ENCODE measurements around the gene GABARAPL2. TPM values are rescaled to one million over a fixed set of nuclear protein-coding genes. Genes with fewer than 3 reads are reported as not detected.
A peak's percentile ranks its signal among the peaks of the same experiment; 100 is the strongest.

Gene GABARAPL2
- polyA plus RNA-seq, 1 donor from 2014 or later: 307 TPM

DNA sequence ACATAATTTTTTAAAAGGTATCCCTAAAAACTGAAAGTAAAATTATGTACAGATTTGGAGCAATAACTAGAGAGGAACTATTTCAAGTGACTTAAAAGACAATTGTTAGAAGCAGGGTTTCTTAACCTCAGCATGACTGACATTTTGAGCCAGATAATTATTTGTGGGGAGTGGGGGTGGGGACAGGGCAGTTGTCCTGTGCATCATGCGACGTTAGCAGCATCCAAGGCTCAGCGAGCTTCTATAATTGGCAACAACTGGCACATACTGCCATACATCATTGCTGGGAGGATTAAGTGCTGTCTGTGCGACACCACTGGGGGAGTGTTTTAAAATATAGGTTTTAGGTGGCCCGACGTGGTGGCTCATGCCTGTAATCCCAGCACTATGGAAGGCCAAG is 27.1 kb downstream of the GABARAPL2 start:
- peaks cover 0 to 7% (median 3%) of the 10 kb centered on the region in 3 donors for H3K9me3 Mint-ChIP-seq
- H3K27me3 Mint-ChIP-seq: no peaks in the 10 kb centered on the region
- H3K36me3 Mint-ChIP-seq: peaks cover 8% of the 10 kb centered on the region
- H3K4me3 Mint-ChIP-seq: no peak overlapping the region
- H3K27ac Mint-ChIP-seq: no peak overlapping the region
- H3K4me1 Mint-ChIP-seq: peaks cover 0 to 1% (median 0%) of the 10 kb centered on the region in 3 donors

DNA sequence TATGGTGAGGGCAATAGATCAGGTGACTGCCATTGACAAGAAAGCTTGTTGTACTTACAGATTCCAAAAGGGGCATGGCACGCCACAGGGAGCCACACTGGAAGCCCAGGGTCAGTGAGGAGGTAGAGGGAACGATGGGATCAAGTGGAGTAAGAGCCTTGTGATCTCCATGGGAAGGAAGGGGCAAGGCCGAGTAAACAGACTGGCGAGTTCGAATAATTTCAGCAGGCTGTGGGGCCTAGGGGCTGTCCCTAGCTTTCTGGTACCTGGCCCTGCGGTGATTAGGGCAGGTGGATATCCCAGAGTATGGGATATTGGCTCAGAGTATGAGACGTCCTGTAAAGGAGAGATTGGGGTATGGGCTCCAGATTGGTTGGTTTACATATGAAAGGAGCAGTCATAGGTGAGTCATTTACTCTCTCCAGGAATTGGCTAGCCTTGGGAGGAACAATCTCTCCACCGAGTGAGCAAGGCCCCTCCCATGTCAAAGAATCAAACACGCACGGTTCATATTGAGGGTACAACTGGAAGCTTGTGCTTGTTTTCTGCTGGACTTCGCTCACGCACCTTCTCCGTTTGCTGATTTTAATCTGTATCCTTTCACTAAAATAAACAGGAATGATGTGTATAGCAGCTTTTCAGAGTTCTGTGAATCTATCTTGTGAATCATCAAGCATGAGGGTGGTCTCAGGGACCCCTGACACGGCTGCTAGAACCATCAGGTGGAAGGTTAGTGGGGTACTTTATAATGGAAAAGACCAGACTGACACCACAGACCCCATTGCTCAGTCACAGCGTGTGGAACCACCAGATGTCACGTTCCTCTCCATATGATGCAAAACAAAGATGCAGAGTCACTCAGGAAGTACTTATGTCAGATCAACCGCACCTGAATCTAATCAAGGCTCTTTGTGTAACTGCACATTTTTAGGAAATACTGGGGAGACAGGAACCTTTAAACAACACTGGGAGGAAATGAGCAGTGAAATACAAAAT is 27.9 kb downstream of the GABARAPL2 start:
- peaks cover 0 to 7% (median 3%) of the 10 kb centered on the region in 3 donors for H3K9me3 Mint-ChIP-seq
- no peaks in the 10 kb centered on the region for H3K27me3 Mint-ChIP-seq
- H3K4me1 Mint-ChIP-seq: peaks cover 0 to 1% (median 0%) of the 10 kb centered on the region in 3 donors
- H3K4me3 Mint-ChIP-seq: no peak overlapping the region
- H3K36me3 Mint-ChIP-seq: peaks cover 9% of the 10 kb centered on the region
- H3K27ac Mint-ChIP-seq: no peak overlapping the region

- peaks cover 36% of the 10 kb centered on the region for H3K36me3 Mint-ChIP-seq
- no peak overlapping the region for H3K4me3 Mint-ChIP-seq
- no peaks in the 10 kb centered on the region for H3K27me3 Mint-ChIP-seq
- H3K9me3 Mint-ChIP-seq: peaks cover 0 to 18% (median 8%) of the 10 kb centered on the region in 3 donors
- H3K4me1 Mint-ChIP-seq: no peaks in the 10 kb centered on the region
- H3K27ac Mint-ChIP-seq: no peak overlapping the region
Observed at GRCh38 chr16:75599452-75600277, 33.5 kb downstream of the GABARAPL2 start.

DNA sequence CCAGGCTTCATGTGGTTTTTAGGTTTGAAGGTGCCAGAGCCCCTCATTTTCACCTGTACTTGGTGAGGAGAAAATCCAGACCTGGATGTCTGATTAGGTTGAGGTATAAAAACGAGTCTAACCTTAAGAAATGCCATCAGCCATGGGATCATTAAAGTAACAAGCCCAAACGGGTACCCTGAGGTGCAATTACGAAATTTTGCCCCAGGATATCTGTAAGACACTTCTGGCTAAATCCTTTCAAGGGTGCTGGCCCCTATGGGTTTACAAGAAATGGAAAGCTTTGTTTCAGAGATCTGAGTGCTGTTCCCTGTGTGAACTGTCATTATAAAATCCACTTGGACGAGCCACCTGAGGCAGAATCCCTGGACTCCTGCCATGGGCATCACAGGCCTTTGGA is 37.1 kb downstream of the GABARAPL2 start:
- peaks cover 37% of the 10 kb centered on the region for H3K36me3 Mint-ChIP-seq
- H3K4me3 Mint-ChIP-seq: no peak overlapping the region

DNA sequence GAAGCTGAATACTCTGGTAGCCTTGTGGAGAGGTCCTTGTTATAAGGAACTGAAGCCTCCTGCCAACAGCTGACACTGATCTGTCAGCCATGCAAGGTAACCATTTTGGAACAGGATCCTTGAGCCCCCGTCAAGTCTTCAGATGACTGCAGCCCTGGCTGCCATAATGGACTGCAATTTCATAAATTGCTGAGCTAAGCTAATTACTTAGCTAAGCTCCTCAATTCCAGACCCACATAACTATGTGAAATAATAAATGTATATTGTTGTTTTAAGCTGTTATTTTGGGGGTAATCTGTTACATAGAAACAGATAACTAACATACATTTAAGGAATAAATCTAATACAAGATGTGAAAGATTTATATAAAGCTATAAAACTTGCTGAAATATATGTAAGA is 40.3 kb downstream of the GABARAPL2 start:
- H3K4me3 Mint-ChIP-seq: no peak overlapping the region
- peaks cover 0 to 10% (median 5%) of the 10 kb centered on the region in 3 donors for H3K9me3 Mint-ChIP-seq
- H3K4me1 Mint-ChIP-seq: peaks cover 0 to 4% (median 0%) of the 10 kb centered on the region in 3 donors
- no peaks in the 10 kb centered on the region for H3K27me3 Mint-ChIP-seq
- H3K36me3 Mint-ChIP-seq: peaks cover 30% of the 10 kb centered on the region
- H3K27ac Mint-ChIP-seq: no peak overlapping the region

More for the DNA sequence above, 37.1 kb downstream of the GABARAPL2 start:
- no peak overlapping the region for H3K27ac Mint-ChIP-seq
- H3K4me1 Mint-ChIP-seq: no peaks in the 10 kb centered on the region
- no peaks in the 10 kb centered on the region for H3K27me3 Mint-ChIP-seq
- peaks cover 0 to 11% (median 5%) of the 10 kb centered on the region in 3 donors for H3K9me3 Mint-ChIP-seq

DNA sequence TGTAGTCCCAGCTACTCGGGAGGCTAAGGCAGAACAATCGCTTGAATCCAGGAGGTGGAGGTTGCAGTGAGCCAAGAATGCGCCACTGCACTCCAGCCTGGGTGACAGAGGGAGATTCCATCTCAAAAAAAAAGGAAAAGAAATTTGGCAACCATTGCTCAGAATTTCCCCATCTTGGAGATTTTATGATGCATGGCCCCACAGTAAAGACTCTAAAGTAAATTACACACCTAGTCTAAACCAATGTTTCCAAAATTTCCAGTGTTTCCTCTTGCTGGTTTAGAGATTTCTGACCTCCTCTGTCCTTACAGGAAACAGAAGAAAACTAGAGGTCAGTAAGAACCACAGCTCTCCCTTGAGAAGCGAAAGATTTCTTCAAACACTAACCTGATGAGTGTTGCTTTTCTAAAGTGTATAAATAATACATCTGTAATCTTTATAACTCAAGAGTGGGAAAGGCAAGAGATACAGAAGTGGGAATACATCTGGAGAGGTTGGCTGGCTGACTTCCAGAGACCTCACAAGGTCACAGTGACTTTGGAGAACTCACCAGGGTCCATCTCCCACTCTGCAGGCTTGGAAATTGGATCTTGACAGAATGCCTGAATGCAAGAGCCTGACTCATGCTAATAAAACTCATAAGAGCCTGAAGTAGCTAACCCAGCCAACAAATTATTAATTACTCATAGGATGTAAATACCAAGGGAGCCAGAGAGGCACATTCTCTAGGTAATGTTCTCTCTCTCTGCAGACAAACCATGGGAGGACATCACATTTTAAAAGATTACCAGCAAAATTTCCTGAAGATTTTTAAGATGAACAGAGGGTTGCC is 48.1 kb downstream of the GABARAPL2 start:
- Mint-ChIP-seq H3K27ac (no peak overlapping the region), H3K4me3 (no peak overlapping the region), H3K4me1 (peaks cover 6 to 9% (median 7%) of the 10 kb centered on the region in 3 donors), H3K27me3 (no peaks in the 10 kb centered on the region), H3K9me3 (no peaks in the 10 kb centered on the region), H3K36me3 (peaks cover 2% of the 10 kb centered on the region)

- no peak overlapping the region for H3K4me3 Mint-ChIP-seq
- H3K27me3 Mint-ChIP-seq: no peaks in the 10 kb centered on the region
Observed at GRCh38 chr16:75615619-75616018, 49.4 kb downstream of the GABARAPL2 start.

GRCh38 chr16:75616521-75617010 is 50.4 kb downstream of the GABARAPL2 start:
- Mint-ChIP-seq H3K36me3 (peaks cover 3% of the 10 kb centered on the region), H3K4me1 (peaks cover 13 to 22% (median 22%) of the 10 kb centered on the region in 3 donors), H3K27ac (peak overlapping the region; percentile 3 to 84 (median 23)), H3K4me3 (peak overlapping the region in 1 of 4 donors; percentile 33), H3K27me3 (no peaks in the 10 kb centered on the region), H3K9me3 (no peaks in the 10 kb centered on the region)

More at GRCh38 chr16:75615619-75616018, 49.4 kb downstream of the GABARAPL2 start:
- Mint-ChIP-seq H3K36me3 (peaks cover 3% of the 10 kb centered on the region), H3K27ac (no peak overlapping the region), H3K9me3 (no peaks in the 10 kb centered on the region), H3K4me1 (peaks cover 9 to 14% (median 14%) of the 10 kb centered on the region in 3 donors)

DNA sequence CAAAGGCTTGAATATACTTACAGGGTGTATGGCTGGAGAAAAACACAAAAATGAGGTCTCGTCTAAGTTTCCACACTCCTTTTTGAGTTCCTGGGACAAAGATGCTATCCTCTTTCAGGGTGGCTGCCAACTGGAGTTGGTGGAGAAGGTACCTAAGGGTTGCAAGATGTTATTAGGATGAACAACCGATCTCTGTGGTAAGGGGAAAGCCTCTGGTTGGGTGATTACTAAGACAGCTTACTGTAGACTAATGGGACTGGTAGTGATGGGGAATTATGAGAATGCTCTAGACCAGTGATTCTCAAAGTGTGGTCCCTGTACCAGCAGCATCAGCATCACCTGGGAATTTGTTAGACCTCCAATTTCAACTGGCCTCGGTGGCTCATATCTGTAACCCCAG is 50.9 kb downstream of the GABARAPL2 start:
- Mint-ChIP-seq H3K4me3 (peak overlapping the region in 2 of 4 donors; percentile 43 to 53), H3K4me1 (peaks cover 15 to 26% (median 24%) of the 10 kb centered on the region in 3 donors), H3K27ac (peak overlapping the region in 1 of 3 donors; percentile 84), H3K36me3 (peaks cover 3% of the 10 kb centered on the region), H3K9me3 (no peaks in the 10 kb centered on the region), H3K27me3 (no peaks in the 10 kb centered on the region)

- H3K27ac Mint-ChIP-seq: peak overlapping the region in 1 of 3 donors; percentile 57
- peaks cover 25 to 38% (median 30%) of the 10 kb centered on the region in 3 donors for H3K4me1 Mint-ChIP-seq
- H3K9me3 Mint-ChIP-seq: no peaks in the 10 kb centered on the region
- peaks cover 3% of the 10 kb centered on the region for H3K36me3 Mint-ChIP-seq
- H3K4me3 Mint-ChIP-seq: peak overlapping the region in 3 of 4 donors; percentile 18 to 73 (median 26)
- H3K27me3 Mint-ChIP-seq: no peaks in the 10 kb centered on the region
Observed at GRCh38 chr16:75618780-75619179, 52.6 kb downstream of the GABARAPL2 start.

DNA sequence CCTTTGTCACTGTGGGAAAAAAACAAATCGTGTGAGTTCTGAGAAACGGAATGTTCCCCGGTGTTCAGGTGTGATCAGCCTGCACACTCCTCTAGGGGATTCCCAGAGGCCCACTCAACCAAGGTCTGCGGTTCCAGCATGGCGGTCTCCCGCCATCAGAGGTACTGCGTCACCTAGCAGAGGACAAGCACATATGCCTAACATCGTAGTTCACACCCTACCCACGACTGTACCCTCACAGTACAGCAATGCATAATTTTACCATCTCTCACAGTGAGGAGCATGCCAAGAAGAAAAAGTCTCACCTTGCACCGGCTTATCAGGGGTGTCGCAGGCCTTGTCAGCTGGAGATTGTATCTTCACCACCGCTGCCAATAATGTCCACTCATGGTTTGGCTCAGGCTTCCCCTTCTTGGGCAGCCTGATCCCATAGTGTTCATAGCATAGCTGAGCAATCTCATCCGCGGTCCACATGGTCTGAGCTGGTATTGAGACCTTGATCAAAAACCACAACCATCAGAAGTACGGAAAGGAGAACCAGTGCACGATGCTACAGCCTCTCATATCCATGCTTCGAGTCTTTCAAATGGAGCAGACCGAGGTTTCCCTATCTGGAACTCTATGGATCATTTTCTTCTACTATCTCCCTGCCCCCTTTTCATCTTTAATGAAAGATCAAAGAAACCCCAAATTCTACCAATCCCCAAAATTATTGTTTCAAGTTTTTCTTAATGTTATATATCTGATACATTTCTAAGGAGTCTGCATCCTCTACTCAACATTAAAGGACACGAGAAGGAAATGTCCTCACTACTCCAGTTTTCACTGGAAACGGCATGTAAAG is 54.4 kb downstream of the GABARAPL2 start:
- Mint-ChIP-seq H3K4me1 (peaks cover 26 to 42% (median 31%) of the 10 kb centered on the region in 3 donors), H3K9me3 (no peaks in the 10 kb centered on the region), H3K36me3 (peaks cover 3% of the 10 kb centered on the region), H3K27ac (peak overlapping the region; percentile 78 to 88 (median 82)), H3K4me3 (peak overlapping the region; percentile 37 to 99 (median 60)), H3K27me3 (no peaks in the 10 kb centered on the region)

DNA sequence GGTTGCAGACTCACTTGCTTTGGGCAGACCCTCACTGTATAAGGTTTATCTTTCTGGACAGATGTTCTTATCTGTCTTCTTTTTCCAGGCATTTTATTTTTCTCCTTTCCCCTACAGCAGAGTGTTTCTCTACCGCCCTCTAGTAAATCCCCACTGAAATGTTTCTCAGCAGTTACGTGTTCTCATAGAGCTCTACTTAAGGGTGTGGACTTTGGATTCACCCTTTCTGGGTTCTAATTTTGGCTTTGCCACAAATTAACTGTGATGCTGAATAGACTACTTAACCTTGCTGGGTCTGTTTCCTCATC is 54.9 kb downstream of the GABARAPL2 start:
- Mint-ChIP-seq H3K27ac (peak overlapping the region in 2 of 3 donors; percentile 82 to 88), H3K9me3 (no peaks in the 10 kb centered on the region), H3K4me1 (peaks cover 26 to 42% (median 31%) of the 10 kb centered on the region in 3 donors), H3K4me3 (peak overlapping the region in 3 of 4 donors; percentile 72 to 99 (median 99)), H3K36me3 (peaks cover 3% of the 10 kb centered on the region), H3K27me3 (no peaks in the 10 kb centered on the region)

All from IgD-negative memory B cell (primary cell).